Mammary epithelial cell (primary cell): Measurements from ENCODE around the gene DERL3.
A peak's percentile ranks its signal among the peaks of the same experiment; 100 is the strongest.

Experiments
- EZH2 ChIP-seq: IDR thresholded peaks from 2 replicates; pipeline ENCODE4 v1.6.1; 2012; ENCODE audit warnings: low read length, inconsistent platforms, borderline replicate concordance
- TF ChIP-seq, protein P1 (sequence below), 2 donors: IDR thresholded peaks in 1 of 2; conservative IDR thresholded peaks in 1 of 2; 2 replicates each; pipeline ENCODE4 v1.5.1; 2011 to 2012; ENCODE audit warnings: inconsistent platforms in 2 of 2, low read length in 2 of 2, mild to moderate bottlenecking in 2 of 2, control low read depth in 1 of 2, low read depth in 1 of 2; ENCODE audit not compliant: insufficient read depth in 1 of 2; ENCODE audit errors: extremely low read depth in 1 of 2

DNA sequence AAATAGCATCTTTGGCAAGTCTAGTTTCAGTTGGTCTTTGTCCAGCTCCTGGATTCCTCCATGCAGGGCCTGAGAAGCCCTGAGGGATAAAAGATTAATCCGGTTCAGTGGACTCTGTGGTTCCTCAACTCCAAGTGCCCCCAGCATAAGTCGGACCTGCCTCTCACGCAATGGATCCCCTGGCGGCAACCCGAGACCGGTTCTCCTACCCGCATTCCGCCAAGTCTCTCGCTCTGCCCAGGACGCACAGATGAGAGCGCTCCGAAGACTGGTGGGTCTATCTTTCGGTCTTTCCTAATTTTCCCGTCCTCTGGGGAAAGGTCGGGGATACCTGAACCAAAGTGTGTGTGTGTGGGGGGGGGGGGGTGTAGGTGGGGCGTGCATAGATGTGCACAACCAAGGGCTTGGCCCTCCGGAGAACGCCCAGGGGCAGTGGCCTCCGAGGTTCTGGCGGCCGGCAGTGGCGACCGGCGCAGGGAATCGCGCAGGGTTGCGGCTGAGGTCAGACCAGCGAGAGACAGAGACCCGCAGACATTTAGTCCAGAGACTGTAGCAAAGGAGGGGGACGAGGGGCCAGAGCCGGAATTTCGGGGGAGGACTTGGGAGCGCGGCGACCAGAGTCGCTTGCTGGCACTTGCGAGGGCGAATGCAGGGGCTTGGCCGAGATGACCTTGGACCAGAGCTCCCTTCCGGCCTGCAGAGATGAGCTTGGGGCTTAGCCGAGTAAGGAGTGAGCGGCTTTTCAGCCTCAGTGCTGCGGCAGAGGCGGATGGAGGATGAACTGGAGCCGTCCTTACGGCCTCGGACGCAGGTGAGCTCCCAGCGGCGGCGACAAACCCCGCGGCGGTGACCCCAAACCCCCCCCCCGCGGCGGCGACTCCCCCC lies 18.2 kb upstream of the DERL3 start:
- TF ChIP-seq, protein P1, sequence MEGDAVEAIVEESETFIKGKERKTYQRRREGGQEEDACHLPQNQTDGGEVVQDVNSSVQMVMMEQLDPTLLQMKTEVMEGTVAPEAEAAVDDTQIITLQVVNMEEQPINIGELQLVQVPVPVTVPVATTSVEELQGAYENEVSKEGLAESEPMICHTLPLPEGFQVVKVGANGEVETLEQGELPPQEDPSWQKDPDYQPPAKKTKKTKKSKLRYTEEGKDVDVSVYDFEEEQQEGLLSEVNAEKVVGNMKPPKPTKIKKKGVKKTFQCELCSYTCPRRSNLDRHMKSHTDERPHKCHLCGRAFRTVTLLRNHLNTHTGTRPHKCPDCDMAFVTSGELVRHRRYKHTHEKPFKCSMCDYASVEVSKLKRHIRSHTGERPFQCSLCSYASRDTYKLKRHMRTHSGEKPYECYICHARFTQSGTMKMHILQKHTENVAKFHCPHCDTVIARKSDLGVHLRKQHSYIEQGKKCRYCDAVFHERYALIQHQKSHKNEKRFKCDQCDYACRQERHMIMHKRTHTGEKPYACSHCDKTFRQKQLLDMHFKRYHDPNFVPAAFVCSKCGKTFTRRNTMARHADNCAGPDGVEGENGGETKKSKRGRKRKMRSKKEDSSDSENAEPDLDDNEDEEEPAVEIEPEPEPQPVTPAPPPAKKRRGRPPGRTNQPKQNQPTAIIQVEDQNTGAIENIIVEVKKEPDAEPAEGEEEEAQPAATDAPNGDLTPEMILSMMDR (conservative IDR thresholded peaks at IDR 0.05 in 1 of 2, IDR thresholded peaks at IDR 0.05 in 1 of 2; ENCODE audit: extremely low read depth in 1 of 2, insufficient read depth in 1 of 2, low read depth in 1 of 2, low read length in 2 of 2), result peak in 1 of 2 donors; percentile 24
- no peak for TF ChIP-seq EZH2
